Keratinocyte (primary cell): Measurements from ENCODE around the gene CLCNKB. TPM values are rescaled to one million over a fixed set of nuclear protein-coding genes. Genes with fewer than 3 reads are reported as not detected.

Source experiments
- DNase-seq: peaks from one replicate; pipeline ENCODE4 v3.0.0-alpha.2; 2011; ENCODE audit warnings: low read depth, missing footprints, low spot score
- FAIRE-seq: peaks from 2 replicates; lab custom pipeline; 2011; peaks lifted over from hg19 to GRCh38; lab: Jason Lieb, UNC
- H2AFZ ChIP-seq: 2 replicates; pipeline ENCODE4 v1.6.0; 2012; ENCODE audit warnings: low read length, control low read depth, inconsistent platforms; ENCODE audit not compliant: control insufficient read depth
- H3K27ac ChIP-seq: 2 replicates; pipeline ENCODE4 v1.5.1; 2011; ENCODE audit warnings: low read length; ENCODE audit not compliant: control insufficient read depth, insufficient read depth
- H3K27me3 ChIP-seq: 3 replicates; pipeline ENCODE4 v1.6.0; 2011; ENCODE audit warnings: low read length; ENCODE audit not compliant: control insufficient read depth, insufficient read depth; ENCODE audit errors: extremely low read depth
- H3K36me3 ChIP-seq, 2 experiments: 2 replicates in 1 of 2; 3 replicates in 1 of 2; pipeline ENCODE4 v1.5.1; 2011; ENCODE audit warnings: low read length in 2 of 2, mild to moderate bottlenecking in 1 of 2; ENCODE audit not compliant: control insufficient read depth in 2 of 2, insufficient read depth in 2 of 2; ENCODE audit errors: extremely low read depth in 1 of 2
- H3K4me1 ChIP-seq: 3 replicates; pipeline ENCODE4 v1.5.1; 2011; ENCODE audit warnings: low read length; ENCODE audit not compliant: control insufficient read depth, insufficient read depth; ENCODE audit errors: extremely low read depth
- H3K4me2 ChIP-seq: 3 replicates; pipeline ENCODE4 v1.6.0; 2011; ENCODE audit warnings: low read depth, low read length; ENCODE audit not compliant: control insufficient read depth, insufficient read depth; ENCODE audit errors: extremely low read depth
- H3K4me3 ChIP-seq, 3 experiments: fragments of 200-600 bp in 1 of 3; sonication (generic) in 1 of 3; 2 replicates in 2 of 3; 3 replicates in 1 of 3; pipeline ENCODE4 v1.5.1; 2011 to 2016; ENCODE audit warnings: low read length in 3 of 3, mild to moderate bottlenecking in 3 of 3, control low read depth in 2 of 3, inconsistent platforms in 1 of 3, low read depth in 1 of 3, mixed read lengths in 1 of 3, mixed run types in 1 of 3, moderate library complexity in 1 of 3; ENCODE audit not compliant: control insufficient read depth in 2 of 3, insufficient read depth in 2 of 3; ENCODE audit errors: extremely low read depth in 1 of 3
- H3K79me2 ChIP-seq: 2 replicates; pipeline ENCODE4 v1.6.0; 2012; ENCODE audit warnings: low read length; ENCODE audit not compliant: control insufficient read depth, insufficient read depth
- H3K9ac ChIP-seq: 3 replicates; pipeline ENCODE4 v1.6.0; 2011; ENCODE audit warnings: low read length; ENCODE audit not compliant: control insufficient read depth, insufficient read depth; ENCODE audit errors: extremely low read depth
- H3K9me1 ChIP-seq: 3 replicates; pipeline ENCODE4 v1.6.0; 2011; ENCODE audit warnings: low read length; ENCODE audit not compliant: control insufficient read depth, insufficient read depth; ENCODE audit errors: extremely low read depth
- H3K9me3 ChIP-seq: 2 replicates; pipeline ENCODE4 v1.5.1; 2012; ENCODE audit warnings: low read depth, low read length; ENCODE audit not compliant: control insufficient read depth
- H4K20me1 ChIP-seq: 3 replicates; pipeline ENCODE4 v1.6.0; 2011; ENCODE audit warnings: low read length; ENCODE audit not compliant: control insufficient read depth, insufficient read depth; ENCODE audit errors: extremely low read depth
- CTCF ChIP-seq, 3 experiments: IDR thresholded peaks in 1 of 3; conservative IDR thresholded peaks in 1 of 3; optimal IDR thresholded peaks in 1 of 3; 2 replicates in 2 of 3; 3 replicates in 1 of 3; pipeline versions ENCODE3 to v1.5.1; 2011; ENCODE audit warnings: low read length in 3 of 3, mild to moderate bottlenecking in 3 of 3, moderate library complexity in 2 of 3, control low read depth in 1 of 3, inconsistent platforms in 1 of 3; ENCODE audit not compliant: insufficient read depth in 2 of 3; ENCODE audit errors: extremely low read depth in 1 of 3
- EZH2 ChIP-seq: IDR thresholded peaks from one replicate; pipeline ENCODE4 v1.6.1; 2012; ENCODE audit warnings: inconsistent platforms, mild to moderate bottlenecking, low read length, moderate library complexity
- dilution Hi-C: fragments of 300-500 bp; cut with MboI; formaldehyde crosslinking; loops from one replicate; pipeline ENCODE4 v1.7.0; 2020; ENCODE audit warnings: low sequenced_read_pairs; ENCODE audit not compliant: extremely low pct_ligation_motif_present
- polyA plus RNA-seq, 5 experiments: library from polyadenylated mRNA; depleted of rRNA in 3 of 5; stranded (reverse) in 3 of 5; stranded (forward) in 1 of 5; unstranded in 1 of 5; fragments of >200 nt; gene quantifications; 1 replicate in 1 of 5; 2 replicates in 3 of 5; 3 replicates in 1 of 5; pipeline versions ENCODE4 v1.2.1 to v1.2.3, GENCODE V29; 2011 to 2012; ENCODE audit warnings: missing spikeins in 2 of 5, low read depth in 1 of 5, low replicate concordance in 1 of 5

CLCNKB gene
- polyA plus RNA-seq, 1 donor (not counting 4 experiments of a cell fraction or from before 2014, with no cell fraction given), result not detected

- peaks cover 5% of the 10 kb centered on the region for H4K20me1 ChIP-seq
- DNase-seq (no peak), FAIRE-seq (no peak)
- no peak within 1 kb of the TSS for H2AFZ ChIP-seq
- H3K4me3 ChIP-seq, result no peak within 1 kb of the TSS
- H3K27me3 ChIP-seq, result peaks cover 5% of the 10 kb centered on the region
- H3K9ac ChIP-seq, result no peak within 1 kb of the TSS
- no peaks in the 10 kb centered on the region for H3K79me2 ChIP-seq
- no peaks in the 10 kb centered on the region for H3K36me3 ChIP-seq
- TF ChIP-seq EZH2 (no peak), CTCF (optimal IDR thresholded peaks at IDR 0.05 in 1 of 3, IDR thresholded peaks at IDR 0.05 in 1 of 3, conservative IDR thresholded peaks at IDR 0.05 in 1 of 3; ENCODE audit: extremely low read depth in 1 of 3, insufficient read depth in 2 of 3, low read length in 3 of 3) (no peak)
- H3K4me1 ChIP-seq, result peaks cover 2% of the 10 kb centered on the region
- no peaks in the 10 kb centered on the region for H3K9me3 ChIP-seq
- H3K27ac ChIP-seq, result no peak within 1 kb of the TSS
- no peaks in the 10 kb centered on the region for H3K9me1 ChIP-seq
- no peak within 1 kb of the TSS for H3K4me2 ChIP-seq
- dilution Hi-C loops, result no loop called here
Observed at GRCh38 chr1:16021681-16022080, 21.9 kb upstream of the CLCNKB start, which contains the start of gene CLCNKA. TSS of gene CLCNKA (plus strand) at chr1:16022036. CDS start at chr1:16022620, 584 bp downstream.

- Histone ChIP-seq H3K36me3 (no peaks in the 10 kb centered on the region), H3K4me3 (no peak overlapping the region), H3K27me3 (peaks cover 5% of the 10 kb centered on the region), H3K27ac (no peak overlapping the region), H3K4me1 (peaks cover 2% of the 10 kb centered on the region), H3K9me3 (no peaks in the 10 kb centered on the region), H4K20me1 (peaks cover 5% of the 10 kb centered on the region), H3K79me2 (no peaks in the 10 kb centered on the region), H3K9ac (no peak overlapping the region), H3K9me1 (no peaks in the 10 kb centered on the region), H2AFZ (no peak overlapping the region), H3K4me2 (no peak overlapping the region)
- FAIRE-seq (no peak), DNase-seq (no peak)
- dilution Hi-C loops, result no loop called here
- TF ChIP-seq CTCF (optimal IDR thresholded peaks at IDR 0.05 in 1 of 3, IDR thresholded peaks at IDR 0.05 in 1 of 3, conservative IDR thresholded peaks at IDR 0.05 in 1 of 3; ENCODE audit: extremely low read depth in 1 of 3, insufficient read depth in 2 of 3, low read length in 3 of 3) (no peak), EZH2 (no peak)
Observed at GRCh38 chr1:16022393-16022792, 21.2 kb upstream of the CLCNKB start.
